ENCODE data around the gene IRF2BP2. TPM values are rescaled to one million over a fixed set of nuclear protein-coding genes. Genes with fewer than 3 reads are reported as not detected.

The IRF2BP2 gene
- polyA plus RNA-seq, 2 of the 4 experiments (the other 2 are of a cell fraction) = 38.2 to 53.5 TPM

DNA sequence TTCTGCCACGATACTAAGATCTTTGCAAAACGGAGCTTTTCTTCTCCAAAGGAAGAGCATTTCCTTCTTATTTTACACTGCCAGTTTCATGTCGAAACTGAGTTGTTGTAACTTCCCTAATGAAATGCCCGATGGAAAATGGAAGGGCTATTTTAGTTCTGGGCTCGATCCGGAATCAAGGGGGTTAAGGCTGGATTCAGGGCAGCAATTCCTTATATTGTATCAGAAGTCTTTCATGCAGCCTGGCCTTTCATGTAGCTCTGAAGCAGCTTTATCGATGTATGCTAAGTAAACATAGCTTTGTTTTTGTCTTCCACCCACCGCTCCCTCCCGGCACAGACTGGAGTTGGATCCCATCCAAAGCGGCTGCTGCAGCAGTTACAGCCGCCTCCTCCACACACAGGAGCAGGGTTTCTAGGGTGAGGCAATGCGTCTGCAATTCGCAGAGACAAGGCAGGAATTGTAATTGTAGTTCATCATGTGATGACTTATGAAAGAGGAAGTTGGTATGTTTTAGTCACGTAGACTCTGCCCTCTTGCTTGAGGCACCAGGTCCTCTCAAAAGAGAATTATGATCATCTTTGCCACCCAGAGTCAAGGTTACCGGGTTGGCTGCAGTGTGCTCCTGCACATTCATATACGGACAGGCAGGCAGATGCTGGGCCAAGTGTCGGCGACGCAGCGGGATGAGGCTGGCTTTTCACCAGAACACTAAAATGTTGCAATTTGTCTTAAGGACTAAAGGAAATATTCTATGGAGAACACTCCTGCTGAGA lies 2.6 kb upstream of the IRF2BP2 start:
- peak; percentile 86 for FAIRE-seq
- 2% methylated on average over 20 of the region's 20 CpGs for WGBS (ENCODE audit: missing lambda C conversion rate)
- POLR2A ChIA-PET = interaction anchor here (0.8 to 6.2 kb wide), 25 partner anchors 9 to 481 kb away, joined by 3 to 171 read pairs (median 15); no protein-coding TSS in a partner anchor
- TF ChIP-seq, protein P1, sequence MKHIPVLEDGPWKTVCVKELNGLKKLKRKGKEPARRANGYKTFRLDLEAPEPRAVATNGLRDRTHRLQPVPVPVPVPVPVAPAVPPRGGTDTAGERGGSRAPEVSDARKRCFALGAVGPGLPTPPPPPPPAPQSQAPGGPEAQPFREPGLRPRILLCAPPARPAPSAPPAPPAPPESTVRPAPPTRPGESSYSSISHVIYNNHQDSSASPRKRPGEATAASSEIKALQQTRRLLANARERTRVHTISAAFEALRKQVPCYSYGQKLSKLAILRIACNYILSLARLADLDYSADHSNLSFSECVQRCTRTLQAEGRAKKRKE (CRISPR knock-in tag; IDR thresholded peaks at IDR 0.05; ENCODE audit: low read depth) = no peak
- TF ChIP-seq FOSB (CRISPR knock-in tag; IDR thresholded peaks at IDR 0.05) (no peak), NR3C1 (IDR thresholded peaks at IDR 0.05) (no peak), ZNF302 (CRISPR knock-in tag; IDR thresholded peaks at IDR 0.05) (no peak; the same call in 1 of the 2 replicates), NPAS2 (CRISPR knock-in tag; IDR thresholded peaks at IDR 0.05; ENCODE audit: borderline replicate concordance) (no peak), ZC3H11A (IDR thresholded peaks at IDR 0.05) (no peak), MAFK (IDR thresholded peaks at IDR 0.05; ENCODE audit: partially characterized antibody) (peak; percentile 51), GATA3 (IDR thresholded peaks at IDR 0.05; ENCODE audit: borderline replicate concordance) (peak; percentile 96), RNF2 (IDR thresholded peaks at IDR 0.05; ENCODE audit: borderline replicate concordance, low read depth) (no peak), NFE2L2 (conservative IDR thresholded peaks at IDR 0.05; ENCODE audit: low read length) (no peak), MAZ (IDR thresholded peaks at IDR 0.05; ENCODE audit: borderline replicate concordance, low read depth, low read length) (no peak), RCOR1 (IDR thresholded peaks at IDR 0.05; ENCODE audit: low read depth, low read length) (no peak), SMC3 (IDR thresholded peaks at IDR 0.05) (peak; percentile 77), ZFP36 (IDR thresholded peaks at IDR 0.05; ENCODE audit: borderline replicate concordance, partially characterized antibody) (no peak), FOXS1 (CRISPR knock-in tag; IDR thresholded peaks at IDR 0.05) (no peak), ZSCAN20 (CRISPR knock-in tag; IDR thresholded peaks at IDR 0.05) (0 out of 2 replicates have a peak, but pooled peaks have one; percentile 20), RARB (CRISPR knock-in tag; IDR thresholded peaks at IDR 0.05) (peak; percentile 55; the same call in 1 of the 2 replicates), HOXB13 (CRISPR knock-in tag; IDR thresholded peaks at IDR 0.05; ENCODE audit: low read depth) (no peak), HDAC2 (IDR thresholded peaks at IDR 0.05) (no peak; the same call in 1 of the 2 replicates), POLR2A (IDR thresholded peaks at IDR 0.05; ENCODE audit: low read length) (peak; percentile 36), HOXA7 (CRISPR knock-in tag; IDR thresholded peaks at IDR 0.05) (no peak), POLR2AphosphoS2 (conservative IDR thresholded peaks at IDR 0.05; ENCODE audit: low read length) (no peak), JUN (IDR thresholded peaks at IDR 0.05) (peak; percentile 99), CEBPB (IDR thresholded peaks at IDR 0.05) (peak; percentile 96 to 97)
- TF ChIP-seq, protein P2, sequence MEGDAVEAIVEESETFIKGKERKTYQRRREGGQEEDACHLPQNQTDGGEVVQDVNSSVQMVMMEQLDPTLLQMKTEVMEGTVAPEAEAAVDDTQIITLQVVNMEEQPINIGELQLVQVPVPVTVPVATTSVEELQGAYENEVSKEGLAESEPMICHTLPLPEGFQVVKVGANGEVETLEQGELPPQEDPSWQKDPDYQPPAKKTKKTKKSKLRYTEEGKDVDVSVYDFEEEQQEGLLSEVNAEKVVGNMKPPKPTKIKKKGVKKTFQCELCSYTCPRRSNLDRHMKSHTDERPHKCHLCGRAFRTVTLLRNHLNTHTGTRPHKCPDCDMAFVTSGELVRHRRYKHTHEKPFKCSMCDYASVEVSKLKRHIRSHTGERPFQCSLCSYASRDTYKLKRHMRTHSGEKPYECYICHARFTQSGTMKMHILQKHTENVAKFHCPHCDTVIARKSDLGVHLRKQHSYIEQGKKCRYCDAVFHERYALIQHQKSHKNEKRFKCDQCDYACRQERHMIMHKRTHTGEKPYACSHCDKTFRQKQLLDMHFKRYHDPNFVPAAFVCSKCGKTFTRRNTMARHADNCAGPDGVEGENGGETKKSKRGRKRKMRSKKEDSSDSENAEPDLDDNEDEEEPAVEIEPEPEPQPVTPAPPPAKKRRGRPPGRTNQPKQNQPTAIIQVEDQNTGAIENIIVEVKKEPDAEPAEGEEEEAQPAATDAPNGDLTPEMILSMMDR (IDR thresholded peaks at IDR 0.05) = no peak
- TF ChIP-seq, protein P3, sequence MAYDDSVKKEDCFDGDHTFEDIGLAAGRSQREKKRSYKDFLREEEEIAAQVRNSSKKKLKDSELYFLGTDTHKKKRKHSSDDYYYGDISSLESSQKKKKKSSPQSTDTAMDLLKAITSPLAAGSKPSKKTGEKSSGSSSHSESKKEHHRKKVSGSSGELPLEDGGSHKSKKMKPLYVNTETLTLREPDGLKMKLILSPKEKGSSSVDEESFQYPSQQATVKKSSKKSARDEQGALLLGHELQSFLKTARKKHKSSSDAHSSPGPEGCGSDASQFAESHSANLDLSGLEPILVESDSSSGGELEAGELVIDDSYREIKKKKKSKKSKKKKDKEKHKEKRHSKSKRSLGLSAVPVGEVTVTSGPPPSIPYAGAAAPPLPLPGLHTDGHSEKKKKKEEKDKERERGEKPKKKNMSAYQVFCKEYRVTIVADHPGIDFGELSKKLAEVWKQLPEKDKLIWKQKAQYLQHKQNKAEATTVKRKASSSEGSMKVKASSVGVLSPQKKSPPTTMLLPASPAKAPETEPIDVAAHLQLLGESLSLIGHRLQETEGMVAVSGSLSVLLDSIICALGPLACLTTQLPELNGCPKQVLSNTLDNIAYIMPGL (CRISPR knock-in tag; IDR thresholded peaks at IDR 0.05; ENCODE audit: borderline replicate concordance) = no peak
- TF ChIP-seq, protein P4, sequence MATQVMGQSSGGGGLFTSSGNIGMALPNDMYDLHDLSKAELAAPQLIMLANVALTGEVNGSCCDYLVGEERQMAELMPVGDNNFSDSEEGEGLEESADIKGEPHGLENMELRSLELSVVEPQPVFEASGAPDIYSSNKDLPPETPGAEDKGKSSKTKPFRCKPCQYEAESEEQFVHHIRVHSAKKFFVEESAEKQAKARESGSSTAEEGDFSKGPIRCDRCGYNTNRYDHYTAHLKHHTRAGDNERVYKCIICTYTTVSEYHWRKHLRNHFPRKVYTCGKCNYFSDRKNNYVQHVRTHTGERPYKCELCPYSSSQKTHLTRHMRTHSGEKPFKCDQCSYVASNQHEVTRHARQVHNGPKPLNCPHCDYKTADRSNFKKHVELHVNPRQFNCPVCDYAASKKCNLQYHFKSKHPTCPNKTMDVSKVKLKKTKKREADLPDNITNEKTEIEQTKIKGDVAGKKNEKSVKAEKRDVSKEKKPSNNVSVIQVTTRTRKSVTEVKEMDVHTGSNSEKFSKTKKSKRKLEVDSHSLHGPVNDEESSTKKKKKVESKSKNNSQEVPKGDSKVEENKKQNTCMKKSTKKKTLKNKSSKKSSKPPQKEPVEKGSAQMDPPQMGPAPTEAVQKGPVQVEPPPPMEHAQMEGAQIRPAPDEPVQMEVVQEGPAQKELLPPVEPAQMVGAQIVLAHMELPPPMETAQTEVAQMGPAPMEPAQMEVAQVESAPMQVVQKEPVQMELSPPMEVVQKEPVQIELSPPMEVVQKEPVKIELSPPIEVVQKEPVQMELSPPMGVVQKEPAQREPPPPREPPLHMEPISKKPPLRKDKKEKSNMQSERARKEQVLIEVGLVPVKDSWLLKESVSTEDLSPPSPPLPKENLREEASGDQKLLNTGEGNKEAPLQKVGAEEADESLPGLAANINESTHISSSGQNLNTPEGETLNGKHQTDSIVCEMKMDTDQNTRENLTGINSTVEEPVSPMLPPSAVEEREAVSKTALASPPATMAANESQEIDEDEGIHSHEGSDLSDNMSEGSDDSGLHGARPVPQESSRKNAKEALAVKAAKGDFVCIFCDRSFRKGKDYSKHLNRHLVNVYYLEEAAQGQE (IDR thresholded peaks at IDR 0.05) = no peak
- TF ChIP-seq, protein P5, sequence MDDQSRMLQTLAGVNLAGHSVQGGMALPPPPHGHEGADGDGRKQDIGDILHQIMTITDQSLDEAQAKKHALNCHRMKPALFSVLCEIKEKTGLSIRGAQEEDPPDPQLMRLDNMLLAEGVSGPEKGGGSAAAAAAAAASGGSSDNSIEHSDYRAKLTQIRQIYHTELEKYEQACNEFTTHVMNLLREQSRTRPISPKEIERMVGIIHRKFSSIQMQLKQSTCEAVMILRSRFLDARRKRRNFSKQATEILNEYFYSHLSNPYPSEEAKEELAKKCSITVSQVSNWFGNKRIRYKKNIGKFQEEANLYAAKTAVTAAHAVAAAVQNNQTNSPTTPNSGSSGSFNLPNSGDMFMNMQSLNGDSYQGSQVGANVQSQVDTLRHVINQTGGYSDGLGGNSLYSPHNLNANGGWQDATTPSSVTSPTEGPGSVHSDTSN (IDR thresholded peaks at IDR 0.05) = no peak; the same call in 1 of the 2 replicates
- TF ChIP-seq, protein P6, sequence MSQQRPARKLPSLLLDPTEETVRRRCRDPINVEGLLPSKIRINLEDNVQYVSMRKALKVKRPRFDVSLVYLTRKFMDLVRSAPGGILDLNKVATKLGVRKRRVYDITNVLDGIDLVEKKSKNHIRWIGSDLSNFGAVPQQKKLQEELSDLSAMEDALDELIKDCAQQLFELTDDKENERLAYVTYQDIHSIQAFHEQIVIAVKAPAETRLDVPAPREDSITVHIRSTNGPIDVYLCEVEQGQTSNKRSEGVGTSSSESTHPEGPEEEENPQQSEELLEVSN (IDR thresholded peaks at IDR 0.05; ENCODE audit: borderline replicate concordance, low read depth) = no peak
- TF ChIP-seq, protein P7, sequence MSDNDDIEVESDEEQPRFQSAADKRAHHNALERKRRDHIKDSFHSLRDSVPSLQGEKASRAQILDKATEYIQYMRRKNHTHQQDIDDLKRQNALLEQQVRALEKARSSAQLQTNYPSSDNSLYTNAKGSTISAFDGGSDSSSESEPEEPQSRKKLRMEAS (IDR thresholded peaks at IDR 0.05) = peak; percentile 94

More for the DNA sequence above, 2.6 kb upstream of the IRF2BP2 start:
- Histone ChIP-seq H3K4me3 (peak overlapping the region; percentile 11; the same call in 2 of the 3 replicates), H3K4me1 (peaks cover 57% of the 10 kb centered on the region), H3K27ac (peak overlapping the region; percentile 96), H3K9me3 (no peaks in the 10 kb centered on the region), H3K4me2 (peak overlapping the region; percentile 98)
- DNase-seq (ENCODE audit: low read depth in 1 of 2, low spot score in 1 of 2) (peak; percentile 96 to 99), ATAC-seq (peak; percentile 42 to 70)
- CTCF ChIA-PET = interaction anchor here (0.5 to 6.1 kb wide), 25 partner anchors 7 to 481 kb away, joined by 3 to 49 read pairs (median 5); no protein-coding TSS in a partner anchor

All from A549 (cell line).